PC-9 (cell line): ENCODE measurements around the gene GNA15. TPM values are rescaled to one million over a fixed set of nuclear protein-coding genes. Genes with fewer than 3 reads are reported as not detected.

Experiments used
- BruUV-seq: library from RNA; stranded (reverse); fragments of 400-500 nt; replicated peaks from 2 replicates; lab custom pipeline; 2021; lab: Mats Ljungman, UMichigan
- CTCF ChIA-PET: fragments of 300-600 bp; sonication (Branson Sonifier 250); formaldehyde crosslinking; loops from one replicate; lab custom pipeline; 2022; ENCODE audit warnings: antibody characterized with exemption; lab: Charles Lee
- POLR2A ChIA-PET: fragments of 300-600 bp; sonication (Branson Sonifier 250); formaldehyde crosslinking; loops from one replicate; lab custom pipeline; 2022; ENCODE audit warnings: antibody characterized with exemption; ENCODE audit not compliant: unreplicated experiment; lab: Charles Lee
- DNase-seq, 2 experiments: peaks; one replicate each; pipeline versions ENCODE4 v3.0.0 to v3.0.0-alpha.2; 2015 to 2022; ENCODE audit warnings: mixed read lengths in 1 of 2
- H2AFZ ChIP-seq: fragments of 200-600 bp; sonication (generic); 2 replicates; pipeline ENCODE4 v1.8.1; 2017; ENCODE audit warnings: antibody characterized with exemption
- H3F3A ChIP-seq: fragments of 200-600 bp; sonication (generic); 2 replicates; pipeline ENCODE4 v1.8.1; 2017; ENCODE audit warnings: antibody characterized with exemption, mild to moderate bottlenecking, low read depth; ENCODE audit not compliant: insufficient read depth
- H3K27ac ChIP-seq: fragments of 200-600 bp; sonication (generic); 2 replicates; pipeline ENCODE4 v1.6.1; 2016; ENCODE audit warnings: mixed run types
- H3K27me3 ChIP-seq: fragments of 200-600 bp; sonication (generic); 2 replicates; pipeline ENCODE4 v1.6.1; 2016; ENCODE audit warnings: low read depth, mixed run types; ENCODE audit not compliant: insufficient read depth
- H3K36me3 ChIP-seq: fragments of 200-600 bp; sonication (generic); 2 replicates; pipeline ENCODE4 v1.6.1; 2016; ENCODE audit warnings: low read depth, mixed run types
- H3K4me1 ChIP-seq: fragments of 200-600 bp; sonication (generic); replicated peaks from 2 replicates; pipeline ENCODE4 v1.6.1; 2016; ENCODE audit warnings: mixed run types; ENCODE audit not compliant: insufficient read depth
- H3K4me2 ChIP-seq: fragments of 200-600 bp; sonication (generic); 2 replicates; pipeline ENCODE4 v1.6.1; 2017; ENCODE audit warnings: mixed run types
- H3K4me3 ChIP-seq: fragments of 200-600 bp; sonication (generic); 2 replicates; pipeline ENCODE4 v1.6.1; 2016; ENCODE audit warnings: mixed run types
- H3K79me2 ChIP-seq: fragments of 200-600 bp; sonication (generic); 2 replicates; pipeline ENCODE4 v1.6.1; 2017; ENCODE audit warnings: low read depth, mixed run types
- H3K9me2 ChIP-seq: fragments of 200-600 bp; sonication (generic); 2 replicates; pipeline ENCODE4 v1.8.1; 2017; ENCODE audit warnings: mild to moderate bottlenecking; ENCODE audit not compliant: insufficient read depth
- H3K9me3 ChIP-seq: fragments of 200-600 bp; sonication (generic); 2 replicates; pipeline ENCODE4 v1.8.1; 2016; ENCODE audit warnings: low read depth; ENCODE audit not compliant: insufficient read depth
- H4K20me1 ChIP-seq: fragments of 200-600 bp; sonication (generic); 2 replicates; pipeline ENCODE4 v1.8.1; 2017; ENCODE audit not compliant: insufficient read depth
- CTCF ChIP-seq: fragments of 200-600 bp; sonication (generic); conservative IDR thresholded peaks from 2 replicates; pipeline ENCODE4 v1.6.1; 2017; ENCODE audit warnings: mixed run types, antibody characterized with exemption, mild to moderate bottlenecking, moderate library complexity
- EZH2 ChIP-seq: fragments of 200-600 bp; sonication (generic); IDR thresholded peaks from 2 replicates; pipeline ENCODE4 v1.8.0; 2017; ENCODE audit warnings: antibody characterized with exemption, low read depth
- intact Hi-C: fragments of 100-400 bp; cut with micrococcal nuclease; formaldehyde crosslinking; loops from one replicate; pipeline ENCODE4 v1.10.0; 2022; ENCODE audit not compliant: unreplicated experiment
- total RNA-seq: library from RNA; stranded (reverse); gene quantifications from 2 replicates; pipeline ENCODE4 v1.2.3, GENCODE V29; 2021

The GNA15 gene
- total RNA-seq, 1 experiment from 2014 or later: 14.2 TPM

DNA sequence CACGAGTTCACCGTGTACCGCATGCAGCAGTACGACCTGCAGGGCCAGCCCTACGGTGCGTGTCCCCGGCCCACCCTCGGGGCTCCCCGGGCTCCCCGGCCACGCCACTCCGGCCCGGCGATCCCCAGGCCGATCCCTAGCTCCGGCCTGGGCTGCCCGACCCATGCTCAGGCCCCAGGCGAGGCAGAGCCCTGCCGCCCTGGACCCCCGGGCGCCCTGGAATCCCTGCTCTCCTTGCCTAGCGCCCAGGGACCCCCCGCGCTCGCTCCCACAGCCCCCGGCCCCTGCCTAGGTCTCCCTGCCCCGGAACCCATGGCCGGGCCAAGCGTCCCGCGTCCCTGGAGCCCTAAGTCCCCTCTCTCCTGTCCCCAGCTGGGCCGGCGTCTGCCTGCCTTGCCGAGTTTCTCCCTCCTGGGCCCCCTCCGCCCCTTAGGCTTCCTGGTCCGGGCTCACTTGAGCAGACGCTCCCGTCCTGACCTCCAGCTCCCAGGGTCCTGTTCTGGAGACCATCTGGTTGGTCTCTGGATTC lies 50.4 kb downstream of the GNA15 start:
- DNase-seq: no peak
- no peaks in the 10 kb centered on the region for H3K9me2 ChIP-seq
- H3K27me3 ChIP-seq: no peaks in the 10 kb centered on the region
- H3K36me3 ChIP-seq: no peaks in the 10 kb centered on the region
- peaks cover 40% of the 10 kb centered on the region for H3K79me2 ChIP-seq
- H3K4me3 ChIP-seq: peak overlapping the region; percentile 73
- H3K9me3 ChIP-seq: no peaks in the 10 kb centered on the region
- ChIA-PET CTCF (no interaction called here), POLR2A (no interaction called here)
- peak overlapping the region; percentile 78 for H2AFZ ChIP-seq
- 0 out of 2 replicates have a peak, but pooled peaks cover 8% of the 10 kb centered on the region for H3K4me1 ChIP-seq
- no TSS peak for BruUV-seq
- no peaks in the 10 kb centered on the region; the same call in 1 of the 2 replicates for H3F3A ChIP-seq
- H3K27ac ChIP-seq: no peak overlapping the region
- H4K20me1 ChIP-seq: peaks cover 13% of the 10 kb centered on the region
- TF ChIP-seq CTCF (no peak), EZH2 (no peak)
- intact Hi-C loops: no loop called here
- peak overlapping the region; percentile 87 for H3K4me2 ChIP-seq

GRCh38 chr19:3186891-3187661 lies 51.2 kb downstream of the GNA15 start:
- Histone ChIP-seq H2AFZ (no peak overlapping the region), H4K20me1 (peaks cover 13% of the 10 kb centered on the region), H3K79me2 (peaks cover 40% of the 10 kb centered on the region), H3K9me3 (no peaks in the 10 kb centered on the region), H3K27me3 (no peaks in the 10 kb centered on the region), H3K4me2 (peak overlapping the region; percentile 87), H3K4me3 (peak overlapping the region; percentile 73), H3K4me1 (0 out of 2 replicates have a peak, but pooled peaks cover 8% of the 10 kb centered on the region), H3K36me3 (no peaks in the 10 kb centered on the region), H3K27ac (no peak overlapping the region), H3F3A (no peaks in the 10 kb centered on the region; the same call in 1 of the 2 replicates), H3K9me2 (no peaks in the 10 kb centered on the region)
- TF ChIP-seq EZH2: no peak
- no peak for TF ChIP-seq CTCF
- CTCF ChIA-PET: no interaction called here
- POLR2A ChIA-PET: no interaction called here
- TSS peak; percentile 28 for BruUV-seq
- intact Hi-C loops: no loop called here
- DNase-seq: no peak

- peaks cover 40% of the 10 kb centered on the region for H3K79me2 ChIP-seq
- H3K27me3 ChIP-seq: no peaks in the 10 kb centered on the region
- H3K4me2 ChIP-seq: peak overlapping the region; percentile 87
- H3K27ac ChIP-seq: no peak overlapping the region
- no peaks in the 10 kb centered on the region for H3K9me3 ChIP-seq
- H2AFZ ChIP-seq: no peak overlapping the region
- no peaks in the 10 kb centered on the region; the same call in 1 of the 2 replicates for H3F3A ChIP-seq
- no peak for DNase-seq
- H3K4me3 ChIP-seq: no peak overlapping the region
- no peaks in the 10 kb centered on the region for H3K9me2 ChIP-seq
- H3K4me1 ChIP-seq: 0 out of 2 replicates have a peak, but pooled peaks cover 8% of the 10 kb centered on the region
- H4K20me1 ChIP-seq: peaks cover 13% of the 10 kb centered on the region
- H3K36me3 ChIP-seq: no peaks in the 10 kb centered on the region
- intact Hi-C loops: no loop called here
- POLR2A ChIA-PET: no interaction called here
- CTCF ChIA-PET: no interaction called here
- TF ChIP-seq CTCF (no peak), EZH2 (no peak)
- BruUV-seq: no TSS peak
These were observed 52.1 kb downstream of the GNA15 start for GRCh38 chr19:3187662-3188511.
